ENCODE data around the gene SNX11. TPM values are rescaled to one million over a fixed set of nuclear protein-coding genes. Genes with fewer than 3 reads are reported as not detected.

Gene SNX11
- total and polyA plus RNA-seq, 2 of the 8 experiments (the other 6 are each of a cell fraction or from before 2014, with no cell fraction given), result 21.1 to 21.4 TPM

DNA sequence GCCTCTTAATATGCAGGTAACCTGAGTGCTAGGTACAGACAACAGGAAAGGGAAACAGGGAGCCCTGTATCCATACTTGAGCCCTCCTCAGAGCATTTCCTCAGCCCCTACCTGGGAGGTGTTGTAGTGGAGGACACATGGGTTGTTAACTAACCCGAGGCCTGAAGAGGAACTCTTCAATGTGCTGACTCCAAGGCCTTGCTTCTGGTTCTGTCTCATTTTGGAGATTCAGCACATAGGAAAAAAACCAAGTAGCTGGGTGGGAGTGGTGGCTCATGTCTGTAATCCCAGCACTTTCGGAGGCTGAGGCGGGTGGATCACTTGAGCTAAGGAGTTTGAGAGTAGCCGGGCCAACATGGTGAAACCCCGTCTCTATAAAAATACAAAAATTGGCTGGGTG is 24.8 kb downstream of the SNX11 start (continued):
- no peak for TF ChIP-seq JUND (IDR thresholded peaks at IDR 0.05; ENCODE audit: low read length)
